ENCODE results near the gene MED1.

MED1 gene

GRCh38 chr17:39364236-39365025, 86.6 kb downstream of the MED1 start:
- no peaks in the 10 kb centered on the region for H3K9me3 ChIP-seq (ENCODE audit: control insufficient read depth, insufficient read depth, low read length)
- H3K36me3 ChIP-seq (ENCODE audit: control insufficient read depth, insufficient read depth, low read length): no peaks in the 10 kb centered on the region
- no peaks in the 10 kb centered on the region for H3K27me3 ChIP-seq (ENCODE audit: control insufficient read depth, insufficient read depth, low read length)
- no peaks in the 10 kb centered on the region for H3K4me1 ChIP-seq (ENCODE audit: control insufficient read depth, insufficient read depth, low read length)
- H3K4me3 ChIP-seq (ENCODE audit: low read length): no peak overlapping the region
- H3K27ac ChIP-seq (ENCODE audit: low read length): no peak overlapping the region
- no peak for DNase-seq (ENCODE audit: low read depth, low spot score)
- WGBS (ENCODE audit: insufficient coverage, insufficient read length): no CpG with 5 or more reads among the region's 8 CpGs

GRCh38 chr17:39361064-39361463, 90.0 kb downstream of the MED1 start:
- DNase-seq (ENCODE audit: low read depth, low spot score): no peak
- Histone ChIP-seq H3K4me1 (ENCODE audit: control insufficient read depth, insufficient read depth, low read length) (no peaks in the 10 kb centered on the region), H3K27ac (ENCODE audit: low read length) (no peak overlapping the region), H3K9me3 (ENCODE audit: control insufficient read depth, insufficient read depth, low read length) (no peaks in the 10 kb centered on the region), H3K4me3 (ENCODE audit: low read length) (no peak overlapping the region), H3K27me3 (ENCODE audit: control insufficient read depth, insufficient read depth, low read length) (no peaks in the 10 kb centered on the region), H3K36me3 (ENCODE audit: control insufficient read depth, insufficient read depth, low read length) (no peaks in the 10 kb centered on the region)
- no CpG with 5 or more reads among the region's 1 CpG for whole genome bisulfite sequencing (ENCODE audit: insufficient coverage, insufficient read length)

- Histone ChIP-seq H3K4me3 (ENCODE audit: low read length) (no peak overlapping the region), H3K4me1 (ENCODE audit: control insufficient read depth, insufficient read depth, low read length) (no peaks in the 10 kb centered on the region), H3K27me3 (ENCODE audit: control insufficient read depth, insufficient read depth, low read length) (no peaks in the 10 kb centered on the region), H3K27ac (ENCODE audit: low read length) (no peak overlapping the region), H3K9me3 (ENCODE audit: control insufficient read depth, insufficient read depth, low read length) (no peaks in the 10 kb centered on the region), H3K36me3 (ENCODE audit: control insufficient read depth, insufficient read depth, low read length) (no peaks in the 10 kb centered on the region)
- WGBS (ENCODE audit: insufficient coverage, insufficient read length): no CpG with 5 or more reads among the region's 3 CpGs
- no peak for DNase-seq (ENCODE audit: low read depth, low spot score)
Measured at GRCh38 chr17:39360537-39360936, 90.5 kb downstream of the MED1 start.

- no peaks in the 10 kb centered on the region for H3K36me3 ChIP-seq (ENCODE audit: control insufficient read depth, insufficient read depth, low read length)
- WGBS (ENCODE audit: insufficient coverage, insufficient read length): no CpG with 5 or more reads among the region's 1 CpG
- no peaks in the 10 kb centered on the region for H3K4me1 ChIP-seq (ENCODE audit: control insufficient read depth, insufficient read depth, low read length)
- H3K27ac ChIP-seq (ENCODE audit: low read length): no peak overlapping the region
- H3K4me3 ChIP-seq (ENCODE audit: low read length): no peak overlapping the region
- DNase-seq (ENCODE audit: low read depth, low spot score): no peak
- H3K27me3 ChIP-seq (ENCODE audit: control insufficient read depth, insufficient read depth, low read length): no peaks in the 10 kb centered on the region
- H3K9me3 ChIP-seq (ENCODE audit: control insufficient read depth, insufficient read depth, low read length): no peaks in the 10 kb centered on the region
Measured at GRCh38 chr17:39359994-39360393, 91.1 kb downstream of the MED1 start.

- Histone ChIP-seq H3K27me3 (ENCODE audit: control insufficient read depth, insufficient read depth, low read length) (no peaks in the 10 kb centered on the region), H3K27ac (ENCODE audit: low read length) (no peak overlapping the region), H3K4me3 (ENCODE audit: low read length) (no peak overlapping the region), H3K36me3 (ENCODE audit: control insufficient read depth, insufficient read depth, low read length) (no peaks in the 10 kb centered on the region), H3K9me3 (ENCODE audit: control insufficient read depth, insufficient read depth, low read length) (no peaks in the 10 kb centered on the region), H3K4me1 (ENCODE audit: control insufficient read depth, insufficient read depth, low read length) (no peaks in the 10 kb centered on the region)
- no peak for DNase-seq (ENCODE audit: low read depth, low spot score)
- no CpG with 5 or more reads among the region's 3 CpGs for WGBS (ENCODE audit: insufficient coverage, insufficient read length)
Measured at GRCh38 chr17:39357986-39358385, 93.1 kb downstream of the MED1 start.

GRCh38 chr17:39357488-39357887, 93.6 kb downstream of the MED1 start:
- Histone ChIP-seq H3K27ac (ENCODE audit: low read length) (no peak overlapping the region), H3K27me3 (ENCODE audit: control insufficient read depth, insufficient read depth, low read length) (no peaks in the 10 kb centered on the region), H3K9me3 (ENCODE audit: control insufficient read depth, insufficient read depth, low read length) (no peaks in the 10 kb centered on the region), H3K4me3 (ENCODE audit: low read length) (no peak overlapping the region), H3K36me3 (ENCODE audit: control insufficient read depth, insufficient read depth, low read length) (no peaks in the 10 kb centered on the region), H3K4me1 (ENCODE audit: control insufficient read depth, insufficient read depth, low read length) (no peaks in the 10 kb centered on the region)
- no CpG with 5 or more reads among the region's 8 CpGs for WGBS (ENCODE audit: insufficient coverage, insufficient read length)
- no peak for DNase-seq (ENCODE audit: low read depth, low spot score)

All from iPS DF 6.9 (cell line).